Endodermal cell (in vitro differentiated cells): ENCODE measurements around the gene BMP6. TPM values are rescaled to one million over a fixed set of nuclear protein-coding genes. Genes with fewer than 3 reads are reported as not detected.

ENCODE experiments used
- DNase-seq: peaks from one replicate; pipeline ENCODE4 v3.0.0-alpha.2; 2017
- H3K27ac ChIP-seq: 2 replicates; pipeline ENCODE4 v1.5.1; 2013; ENCODE audit warnings: mild to moderate bottlenecking, low read depth, low read length, moderate library complexity
- H3K27me3 ChIP-seq: 2 replicates; pipeline ENCODE4 v1.6.1; 2013; ENCODE audit warnings: mild to moderate bottlenecking, low read length, moderate library complexity; ENCODE audit not compliant: insufficient read depth, control insufficient read depth, poor library complexity, severe bottlenecking
- H3K36me3 ChIP-seq: 2 replicates; pipeline ENCODE4 v1.7.0; 2013; ENCODE audit warnings: mild to moderate bottlenecking, low read length, moderate library complexity; ENCODE audit not compliant: control insufficient read depth, insufficient read depth
- H3K4me1 ChIP-seq: one replicate; pipeline ENCODE4 v1.7.0; 2013; ENCODE audit warnings: low read length; ENCODE audit not compliant: control insufficient read depth, insufficient read depth
- H3K4me3 ChIP-seq: 2 replicates; pipeline ENCODE4 v1.5.1; 2013; ENCODE audit warnings: mild to moderate bottlenecking, low read length, moderate library complexity
- H3K9ac ChIP-seq: 2 replicates; pipeline ENCODE4 v1.6.1; 2013; ENCODE audit warnings: mild to moderate bottlenecking, low read length, moderate library complexity; ENCODE audit not compliant: poor library complexity, severe bottlenecking; ENCODE audit errors: extremely low read depth
- H3K9me3 ChIP-seq: 2 replicates; pipeline ENCODE4 v1.6.1; 2013; ENCODE audit warnings: mild to moderate bottlenecking, low read length, moderate library complexity; ENCODE audit not compliant: control insufficient read depth
- H3K27ac Mint-ChIP-seq: 2 replicates; pipeline ENCODE4 v1.8.0; 2020; ENCODE audit warnings: mixed read lengths
- H3K27me3 Mint-ChIP-seq: 2 replicates; pipeline ENCODE4 v1.8.0; 2021; ENCODE audit warnings: mild to moderate bottlenecking, mixed read lengths; ENCODE audit not compliant: insufficient read depth
- H3K36me3 Mint-ChIP-seq: 2 replicates; pipeline ENCODE4 v1.8.0; 2020; ENCODE audit warnings: low read depth, mixed read lengths
- H3K4me1 Mint-ChIP-seq: 2 replicates; pipeline ENCODE4 v1.8.0; 2020; ENCODE audit warnings: mixed read lengths
- H3K4me3 Mint-ChIP-seq: 2 replicates; pipeline ENCODE4 v1.8.0; 2020; ENCODE audit warnings: mild to moderate bottlenecking, moderate library complexity, mixed read lengths
- H3K9me3 Mint-ChIP-seq: 2 replicates; pipeline ENCODE4 v1.8.0; 2020; ENCODE audit warnings: mild to moderate bottlenecking, mixed read lengths
- CTCF ChIP-seq: fragments of 200-600 bp; sonication (generic); conservative IDR thresholded peaks from 2 replicates; pipeline ENCODE4 v1.5.0; 2021; ENCODE audit warnings: antibody characterized with exemption, mild to moderate bottlenecking
- WGBS, 2 experiments: methylation state at CpG; one replicate each; pipeline versions ENCODE4 v1.1.5 to v1.1.7; 2013; ENCODE audit warnings: missing lambda C conversion rate in 2 of 2, mixed read lengths in 1 of 2; ENCODE audit not compliant: insufficient coverage in 1 of 2, insufficient read length in 1 of 2; 5-methylcytosine and 5-hydroxymethylcytosine counted together
- total RNA-seq, 2 donors: library from RNA; stranded (reverse); fragmentation: NEBNext Ultra II Directional in 1 of 2; extraction: Animal tissue kit (Norgen Biotek cat#: 25700) in 1 of 2; gene quantifications; 2 replicates in 1 of 2; 3 replicates in 1 of 2; pipeline ENCODE4 v1.2.1, GENCODE V29; 2021

BMP6 gene
- total RNA-seq, 2 donors from 2014 or later, result 0.62 to 0.71 TPM

- Mint-ChIP-seq H3K4me3 (no peak overlapping the region), H3K27me3 (no peaks in the 10 kb centered on the region), H3K9me3 (no peaks in the 10 kb centered on the region), H3K36me3 (no peaks in the 10 kb centered on the region), H3K27ac (no peak overlapping the region), H3K4me1 (peaks cover 13% of the 10 kb centered on the region)
- 76 to 83% methylated on average over 2 to 5 of the region's 5 CpGs for WGBS, 2 experiments
- Histone ChIP-seq H3K9me3 (no peaks in the 10 kb centered on the region), H3K9ac (no peak overlapping the region), H3K27ac (no peak overlapping the region), H3K36me3 (no peaks in the 10 kb centered on the region), H3K27me3 (no peaks in the 10 kb centered on the region), H3K4me1 (no peaks in the 10 kb centered on the region), H3K4me3 (no peak overlapping the region)
- no peak for DNase-seq
- no peak for TF ChIP-seq CTCF
Measured at GRCh38 chr6:7701212-7701834, 24.6 kb upstream of the BMP6 start.

- Mint-ChIP-seq H3K4me1 (peaks cover 5% of the 10 kb centered on the region), H3K36me3 (no peaks in the 10 kb centered on the region), H3K27ac (no peak overlapping the region), H3K9me3 (no peaks in the 10 kb centered on the region), H3K4me3 (no peak overlapping the region), H3K27me3 (no peaks in the 10 kb centered on the region)
- TF ChIP-seq CTCF, result no peak
- Histone ChIP-seq H3K4me1 (no peaks in the 10 kb centered on the region), H3K4me3 (no peak overlapping the region), H3K27ac (no peak overlapping the region), H3K9me3 (no peaks in the 10 kb centered on the region), H3K27me3 (no peaks in the 10 kb centered on the region), H3K9ac (no peak overlapping the region), H3K36me3 (no peaks in the 10 kb centered on the region)
- 93 to 100% methylated on average over 1 to 2 of the region's 3 CpGs for WGBS, 2 experiments
- DNase-seq, result no peak
Measured at GRCh38 chr6:7703148-7703680, 22.7 kb upstream of the BMP6 start.

- H3K9ac ChIP-seq, result no peak overlapping the region
- H3K36me3 ChIP-seq, result no peaks in the 10 kb centered on the region
- Mint-ChIP-seq H3K36me3 (no peaks in the 10 kb centered on the region), H3K9me3 (peaks cover 1% of the 10 kb centered on the region), H3K27me3 (peaks cover 5% of the 10 kb centered on the region), H3K4me3 (no peak overlapping the region), H3K4me1 (no peaks in the 10 kb centered on the region), H3K27ac (no peak overlapping the region)
- DNase-seq, result no peak
- no peak overlapping the region for H3K4me3 ChIP-seq
- peaks cover 7% of the 10 kb centered on the region for H3K9me3 ChIP-seq
- no peak for TF ChIP-seq CTCF
- WGBS, 2 experiments, result 86 to 95% methylated on average over 4 of the region's 4 CpGs
- no peaks in the 10 kb centered on the region for H3K4me1 ChIP-seq
- H3K27ac ChIP-seq, result no peak overlapping the region
- H3K27me3 ChIP-seq, result no peaks in the 10 kb centered on the region
Measured at GRCh38 chr6:7705483-7705882, 20.4 kb upstream of the BMP6 start.
